GM18861 (cell line): ENCODE data around the gene NLRC3.

Experiments used
- ATAC-seq: cut with Tn5 transposase; IDR thresholded peaks from one replicate; pipeline ENCODE4 v1.9.1; 2021; ENCODE audit not compliant: unreplicated experiment

NLRC3 gene

GRCh38 chr16:3580251-3580651 is 3.0 kb upstream of the NLRC3 start:
- no peak for ATAC-seq

DNA sequence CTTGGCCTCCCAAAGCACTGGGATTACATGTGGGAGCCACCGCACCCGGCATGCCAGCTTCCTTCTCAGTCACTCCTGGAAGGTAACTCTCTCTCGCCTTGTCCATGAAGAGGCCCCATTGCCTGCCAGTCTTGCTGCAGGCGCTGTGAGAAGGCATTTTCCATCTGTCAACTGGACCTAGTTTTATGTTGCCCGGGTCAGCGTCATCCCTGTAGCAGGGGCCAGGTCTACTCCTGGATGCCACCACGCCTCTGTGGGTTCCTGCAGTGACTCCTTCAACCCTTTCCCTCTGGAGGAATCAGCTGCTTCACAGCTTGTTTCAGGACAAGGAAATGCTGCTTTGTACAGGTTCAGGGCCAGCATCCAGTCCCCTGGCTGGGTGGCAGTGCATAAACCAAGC is 2.6 kb upstream of the NLRC3 start:
- ATAC-seq: no peak

DNA sequence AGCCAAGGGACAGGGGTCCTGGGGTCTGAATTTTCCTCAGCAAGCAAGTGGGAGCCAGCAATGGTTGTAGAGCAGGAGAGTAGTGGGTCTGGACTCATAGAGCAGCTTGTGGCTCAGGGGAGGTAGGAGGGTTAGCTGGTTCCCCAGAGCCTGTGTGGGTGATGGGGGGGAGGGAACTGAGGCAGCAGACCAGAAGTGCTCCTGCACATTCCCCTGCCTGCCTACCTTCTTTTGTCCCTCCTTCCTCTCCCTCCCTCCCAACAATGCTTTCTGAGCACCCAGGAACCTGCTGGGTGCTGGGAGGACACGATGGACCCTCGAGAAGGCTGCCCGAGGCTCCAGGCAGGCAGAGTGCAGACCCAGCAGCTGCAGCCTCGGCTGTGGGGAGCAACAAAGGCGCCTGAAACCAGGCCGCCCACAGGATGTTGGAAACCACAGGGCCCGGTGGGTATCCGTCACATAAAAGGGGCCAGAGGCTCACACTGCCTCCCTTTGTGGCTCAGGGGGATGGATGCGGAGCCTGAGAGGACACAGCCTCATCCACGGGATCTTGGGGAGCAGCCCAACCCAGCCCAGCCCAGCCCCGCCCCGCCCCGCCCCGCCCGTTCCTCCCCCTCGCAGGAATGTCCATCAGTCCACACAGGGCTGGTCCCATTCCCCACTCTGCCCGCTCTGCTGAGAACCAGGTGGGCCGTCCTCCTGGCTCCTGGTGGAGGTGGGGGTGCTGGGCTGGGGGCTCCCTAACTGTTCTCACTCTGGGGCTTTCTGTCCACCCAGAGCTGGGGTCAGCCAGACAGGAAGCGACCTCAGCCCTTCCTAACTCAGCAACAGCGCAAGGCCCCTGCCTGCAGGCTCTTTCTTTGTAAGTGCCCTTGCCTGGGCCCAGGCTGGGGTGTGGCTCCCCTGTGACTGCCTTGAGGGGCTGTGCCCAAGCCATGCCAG is 1.7 kb upstream of the NLRC3 start:
- peak; percentile 51 for ATAC-seq

- no peak for ATAC-seq
Measured at GRCh38 chr16:3578121-3578520, 918 bp upstream of the NLRC3 start.

DNA sequence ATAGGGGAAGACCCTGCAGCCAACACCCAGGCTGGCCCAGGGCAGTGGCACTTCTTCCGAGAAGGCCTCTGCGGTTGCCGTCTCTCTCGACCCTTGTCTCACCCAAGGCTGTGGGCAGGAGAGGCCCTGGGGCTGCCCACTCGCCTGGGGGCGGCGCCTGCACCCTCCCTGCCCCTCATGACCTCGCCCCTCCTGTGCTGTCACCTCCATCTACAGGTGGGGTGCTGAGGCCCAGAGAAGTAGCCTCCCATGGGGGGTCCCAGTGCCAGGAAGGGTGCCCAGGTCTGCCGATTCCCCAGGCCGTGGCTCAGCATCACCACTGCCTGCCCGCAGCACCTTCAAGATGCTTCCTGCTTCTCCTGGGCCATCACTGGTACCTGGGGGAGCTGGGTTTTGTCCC is 992 bp downstream of the NLRC3 start:
- ATAC-seq: no peak

DNA sequence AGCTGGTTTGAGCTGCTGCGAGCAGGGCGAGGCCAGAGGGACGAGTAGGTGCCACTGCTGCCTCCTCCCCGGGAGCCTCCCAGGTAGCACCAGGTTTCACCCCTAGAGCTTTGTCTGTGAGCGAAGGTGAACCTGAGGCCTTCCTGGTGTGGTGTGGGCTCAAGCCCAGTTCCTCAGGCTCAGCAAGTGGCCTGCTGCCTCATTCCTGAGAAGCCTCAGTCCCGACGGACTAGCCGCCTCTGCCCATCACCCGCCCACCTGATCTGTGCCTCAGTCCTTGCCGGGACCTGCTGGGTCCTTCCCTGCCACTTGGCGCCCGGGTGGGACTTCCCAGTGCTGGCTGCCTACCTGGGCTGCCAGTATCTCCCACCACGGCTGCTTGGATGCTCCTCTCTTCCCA is 1.7 kb downstream of the NLRC3 start:
- no peak for ATAC-seq

GRCh38 chr16:3574195-3574594 is 3.0 kb downstream of the NLRC3 start:
- no peak for ATAC-seq

DNA sequence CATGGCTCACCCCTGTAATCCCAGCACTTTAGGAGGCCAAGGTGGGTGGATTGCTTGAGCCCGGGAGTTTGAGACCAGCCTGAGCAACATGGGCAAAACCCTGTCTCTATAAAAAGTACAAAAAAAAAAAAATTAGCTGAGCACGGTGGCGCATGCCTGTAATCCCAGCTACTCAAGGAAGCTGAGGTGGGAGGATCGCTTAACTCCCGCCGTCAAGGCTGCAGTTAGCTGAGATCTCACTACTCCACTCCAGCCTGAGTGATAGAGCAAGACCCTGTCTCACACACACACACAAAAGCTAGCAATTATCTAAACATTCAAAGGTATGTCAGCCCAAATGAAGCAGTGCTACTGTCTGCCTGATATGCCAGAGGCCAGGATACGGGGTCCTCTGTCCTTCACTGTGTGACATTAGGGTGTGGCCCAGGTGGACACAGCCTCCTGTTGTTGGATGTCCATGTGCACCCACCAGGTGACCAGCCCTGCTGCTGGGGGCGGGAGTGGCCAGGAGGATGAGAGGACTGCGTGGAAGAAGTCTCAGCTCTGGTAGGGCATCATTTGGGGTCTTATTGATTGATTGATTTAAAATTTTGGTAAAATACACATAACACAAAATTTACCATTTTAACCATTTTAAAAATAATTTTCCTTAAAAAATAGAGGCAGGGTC is 3.9 kb downstream of the NLRC3 start:
- no peak for ATAC-seq

DNA sequence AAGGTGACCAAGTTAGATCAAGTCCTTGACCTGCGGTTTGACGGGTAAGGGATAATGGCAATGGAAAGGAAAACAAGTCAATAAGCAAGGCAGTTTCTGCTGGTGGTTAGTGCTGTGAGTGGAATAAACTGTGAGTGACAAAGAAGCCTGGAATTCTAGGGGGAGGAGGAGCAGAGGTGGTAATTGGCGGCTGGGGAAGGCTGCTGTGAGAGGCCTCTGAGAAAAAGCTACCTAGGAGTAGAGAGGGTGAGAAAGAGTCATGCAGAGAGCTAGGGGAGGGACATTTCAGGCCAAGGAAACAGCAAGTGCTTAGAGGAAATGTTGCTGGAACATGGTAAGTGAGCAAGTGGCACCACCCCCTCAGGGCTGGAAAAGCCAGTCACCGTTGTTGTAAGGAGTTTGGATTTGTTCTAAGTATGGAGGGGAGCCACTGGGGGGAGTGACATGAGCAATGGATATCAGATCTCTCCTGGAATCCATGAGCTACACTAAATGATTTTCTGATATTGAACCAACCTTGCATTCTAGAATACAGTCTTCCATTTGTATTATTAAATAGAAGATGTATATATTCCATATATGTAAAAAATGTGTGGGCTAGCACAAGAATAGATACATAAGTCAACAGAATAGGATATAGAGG is 6.7 kb downstream of the NLRC3 start:
- no peak for ATAC-seq

- ATAC-seq: no peak
Measured at GRCh38 chr16:3569851-3570250, 7.4 kb downstream of the NLRC3 start.

- ATAC-seq: no peak
Measured at GRCh38 chr16:3566990-3567389, 10.2 kb downstream of the NLRC3 start.

DNA sequence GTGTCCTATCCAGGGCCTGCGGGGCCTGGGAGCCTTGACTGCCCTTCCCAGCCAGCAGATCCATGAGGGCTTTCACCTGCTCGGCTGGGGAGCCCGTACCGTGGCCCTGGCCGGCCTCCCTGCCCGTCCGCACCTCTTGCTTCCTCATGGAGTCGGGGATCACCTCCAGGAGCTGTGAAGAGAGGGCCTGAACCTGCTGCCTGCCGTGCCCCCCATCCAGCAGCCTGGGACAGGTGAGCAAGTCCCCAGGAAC is 12.4 kb downstream of the NLRC3 start:
- no peak for ATAC-seq

GRCh38 chr16:3564130-3564888 is 12.9 kb downstream of the NLRC3 start:
- ATAC-seq: no peak

- ATAC-seq: no peak
Measured at GRCh38 chr16:3562914-3563480, 14.2 kb downstream of the NLRC3 start.

DNA sequence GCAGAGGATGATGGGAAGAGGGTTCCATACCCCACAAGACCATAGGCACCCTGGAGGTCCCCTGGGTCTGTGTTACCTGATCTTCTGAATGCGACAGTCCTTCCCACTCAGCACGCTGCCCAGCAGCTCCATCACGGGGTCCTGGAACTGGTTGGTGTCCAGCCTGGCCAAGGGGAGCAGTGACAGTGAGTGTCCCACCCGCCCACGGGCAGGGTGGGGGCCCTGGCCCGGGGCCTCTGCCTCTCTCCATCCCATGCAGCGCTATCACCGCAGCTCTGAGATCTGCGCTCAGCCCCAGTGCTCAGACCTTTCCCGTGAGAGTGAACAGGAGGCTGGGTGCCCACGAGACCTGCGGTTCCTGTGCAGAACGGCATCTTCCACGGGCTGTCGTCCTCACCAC is 15.6 kb downstream of the NLRC3 start:
- no peak for ATAC-seq

DNA sequence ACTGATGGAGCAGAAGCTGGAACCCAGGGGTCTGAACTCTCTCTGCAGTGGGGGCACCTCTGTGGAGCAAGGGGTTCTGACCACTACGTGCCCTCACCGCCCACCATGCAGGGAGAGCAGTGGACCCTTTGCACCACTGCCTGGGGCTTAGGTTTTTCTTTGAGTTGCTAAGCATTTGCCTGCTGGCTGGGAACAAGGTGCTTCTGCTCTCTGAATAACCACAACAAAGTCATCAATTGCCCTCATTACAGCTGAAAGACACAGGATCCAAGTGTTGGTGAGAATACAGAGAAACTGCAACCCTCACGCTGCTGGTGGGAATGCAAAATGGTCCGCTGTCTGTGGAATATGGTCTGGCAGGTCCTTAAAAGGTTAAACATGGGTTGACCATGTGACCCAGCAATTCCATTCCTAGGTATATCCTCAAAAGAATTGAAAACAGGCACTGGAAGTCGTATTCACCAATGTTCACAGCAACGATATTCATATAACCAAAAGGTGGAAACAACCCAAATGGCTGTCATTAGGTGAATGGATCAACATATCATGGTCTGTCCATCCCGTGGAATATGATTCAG is 22.8 kb downstream of the NLRC3 start:
- no peak for ATAC-seq

DNA sequence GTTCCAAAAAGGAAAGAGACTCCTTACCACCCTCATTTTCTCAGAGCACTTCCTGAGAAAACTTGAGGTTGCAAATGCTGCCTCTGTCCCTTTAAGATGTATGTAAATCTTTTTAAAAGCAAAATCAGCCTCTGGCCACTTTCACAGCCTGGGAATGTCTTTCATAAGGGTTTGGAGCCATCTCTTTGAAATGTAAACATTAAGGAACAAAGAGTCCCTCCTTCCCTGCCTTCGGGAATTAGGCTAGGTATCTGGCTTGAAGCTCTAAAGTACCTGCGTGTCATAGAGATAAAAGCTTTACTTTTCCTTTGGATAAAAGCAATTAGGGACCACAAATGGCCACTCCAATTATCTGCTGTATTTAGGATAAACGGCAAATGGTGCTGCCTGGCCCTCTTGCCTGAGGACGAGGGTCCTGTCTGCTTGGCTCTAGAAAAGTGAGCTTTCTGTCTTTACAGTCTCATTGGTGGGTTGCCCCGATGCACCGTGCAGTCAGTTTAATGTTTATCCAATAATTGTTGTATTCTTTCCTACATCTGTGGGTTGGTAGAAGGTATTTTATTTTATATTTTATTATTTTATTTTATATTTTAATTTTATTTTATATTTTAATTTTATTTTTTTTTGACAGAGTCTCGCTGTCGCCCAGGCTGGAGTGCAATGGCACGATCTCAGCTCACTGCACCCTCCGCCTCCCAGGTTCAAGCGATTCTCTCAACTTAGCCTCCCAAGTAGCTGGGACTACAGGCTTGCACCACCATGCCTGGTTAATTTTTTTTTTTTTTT is 23.9 kb downstream of the NLRC3 start:
- no peak for ATAC-seq

- no peak for ATAC-seq
Measured at GRCh38 chr16:3550851-3551847, 26.1 kb downstream of the NLRC3 start.

- ATAC-seq: no peak
Measured at GRCh38 chr16:3549906-3550305, 27.3 kb downstream of the NLRC3 start.
